Esophagus squamous epithelium (tissue), 5 donors: ENCODE measurements around the gene LRP4. TPM values are rescaled to one million over a fixed set of nuclear protein-coding genes. Genes with fewer than 3 reads are reported as not detected.

Source experiments
- DNase-seq: peaks from one replicate; lab custom pipeline; 2025; lab: John Stamatoyannopoulos, UW
- H3K27ac ChIP-seq, 4 donors: fragments of 200-600 bp; sonication (generic); one replicate each; pipeline ENCODE4 v1.5.1; 2016 to 2019; ENCODE audit warnings: mild to moderate bottlenecking in 1 of 4
- H3K27me3 ChIP-seq, 4 donors: fragments of 200-600 bp; sonication (generic); 1 replicate in 3 of 4; 2 replicates in 1 of 4; pipeline versions ENCODE4 v1.5.1 to v1.6.0; 2017 to 2021; ENCODE audit warnings: antibody characterized with exemption in 1 of 4
- H3K36me3 ChIP-seq, 3 donors: fragments of 200-600 bp; sonication (generic); one replicate each; pipeline ENCODE4 v1.5.1; 2016 to 2019
- H3K4me1 ChIP-seq, 3 donors: fragments of 200-600 bp; sonication (generic); one replicate each; pipeline ENCODE4 v1.5.1; 2017 to 2019
- H3K4me3 ChIP-seq, 4 donors: fragments of 200-600 bp; sonication (generic); 1 replicate in 3 of 4; 2 replicates in 1 of 4; pipeline ENCODE4 v1.5.1; 2016 to 2019; ENCODE audit warnings: mild to moderate bottlenecking in 2 of 4, moderate library complexity in 1 of 4
- H3K9me3 ChIP-seq, 3 donors: fragments of 200-600 bp; sonication (generic); one replicate each; pipeline ENCODE4 v1.5.1; 2016 to 2019
- CTCF ChIP-seq, 6 experiments: fragments of 450-650 bp in 4 of 6; fragments of 200-600 bp in 2 of 6; sonication (generic) in 2 of 6; IDR thresholded peaks; one replicate each; pipeline ENCODE4 v1.5.1; 2016 to 2019; ENCODE audit warnings: antibody characterized with exemption in 6 of 6, mild to moderate bottlenecking in 4 of 6, moderate library complexity in 4 of 6
- POLR2A ChIP-seq, 4 donors: fragments of 450-650 bp; IDR thresholded peaks; one replicate each; pipeline ENCODE4 v1.6.1; 2017; ENCODE audit warnings: antibody characterized with exemption in 4 of 4, mild to moderate bottlenecking in 4 of 4, moderate library complexity in 3 of 4
- WGBS, 2 donors: methylation state at CpG; one replicate each; pipeline ENCODE4 v1.1.5; 2018; 5-methylcytosine and 5-hydroxymethylcytosine counted together
- intact Hi-C: fragments of 100-400 bp; cut with DNase I; formaldehyde crosslinking; loops from one replicate; pipeline ENCODE4 v1.15.0; 2022
- total RNA-seq, 4 donors: library from RNA; depleted of rRNA; stranded (reverse); fragments of >200 nt; gene quantifications; one replicate each; pipeline ENCODE4 v1.1.0, GENCODE V29; 2016
- donor health status: DM: yes; HTN: yes; CAD: no.

Gene LRP4
- total RNA-seq, 4 donors from 2014 or later = 2.5 to 9.5 (median 5.9) TPM

- Histone ChIP-seq H3K27me3 (no peaks in the 10 kb centered on the region), H3K27ac (no peak overlapping the region), H3K9me3 (no peaks in the 10 kb centered on the region), H3K4me3 (no peak overlapping the region), H3K4me1 (no peaks in the 10 kb centered on the region), H3K36me3 (peaks cover 0 to 80% (median 0%) of the 10 kb centered on the region in 3 donors)
- intact Hi-C loops = no loop called here
- no peak for DNase-seq
- TF ChIP-seq CTCF (IDR thresholded peaks at IDR 0.05) = no peak
- TF ChIP-seq POLR2A (IDR thresholded peaks at IDR 0.05) = no peak
- WGBS, 2 donors = 72% methylated on average over 2 of the region's 2 CpGs
Measured at GRCh38 chr11:46865340-46865739, 53.0 kb downstream of the LRP4 start.

DNA sequence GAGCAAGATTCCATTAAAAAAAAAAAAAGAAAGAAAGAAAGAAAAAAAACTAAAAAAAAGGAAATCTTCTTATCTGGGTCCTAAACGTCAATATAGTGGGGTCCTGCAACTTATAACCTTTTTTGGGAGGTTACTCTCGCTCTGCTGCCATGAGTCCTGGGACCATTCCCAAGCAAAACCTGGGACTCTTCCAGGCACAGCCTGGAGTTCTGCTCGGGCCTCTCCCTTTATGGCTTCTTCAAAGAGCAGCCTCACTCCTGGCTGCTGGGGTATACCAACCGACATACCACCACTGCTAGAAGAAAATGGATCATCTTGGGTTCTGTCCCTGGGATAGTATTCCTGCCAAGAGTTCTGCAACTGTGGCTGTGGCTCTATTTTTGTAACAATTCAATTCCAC, 58.1 kb downstream of the LRP4 start:
- H3K4me3 ChIP-seq = no peak overlapping the region
- intact Hi-C loops = no loop called here
- TF ChIP-seq CTCF (IDR thresholded peaks at IDR 0.05) (no peak), POLR2A (IDR thresholded peaks at IDR 0.05) (no peak)
- 77 to 79% methylated on average over 3 to 4 of the region's 4 CpGs for WGBS, 2 donors
- DNase-seq = no peak
- no peaks in the 10 kb centered on the region for H3K4me1 ChIP-seq
- H3K27ac ChIP-seq = no peak overlapping the region
- no peaks in the 10 kb centered on the region for H3K9me3 ChIP-seq
- no peaks in the 10 kb centered on the region for H3K27me3 ChIP-seq
- peaks cover 0 to 60% (median 0%) of the 10 kb centered on the region in 3 donors for H3K36me3 ChIP-seq

- Histone ChIP-seq H3K9me3 (no peaks in the 10 kb centered on the region), H3K4me1 (no peaks in the 10 kb centered on the region), H3K36me3 (peaks cover 0 to 48% (median 0%) of the 10 kb centered on the region in 3 donors), H3K27ac (peak overlapping the region in 1 of 4 donors; percentile 28), H3K27me3 (no peaks in the 10 kb centered on the region), H3K4me3 (no peak overlapping the region)
- WGBS, 2 donors = 77 to 89% methylated on average over 7 to 8 of the region's 12 CpGs
- TF ChIP-seq POLR2A (IDR thresholded peaks at IDR 0.05) (no peak), CTCF (IDR thresholded peaks at IDR 0.05) (no peak)
- no peak for DNase-seq
- intact Hi-C loops = no loop called here
Measured at GRCh38 chr11:46858920-46859546, 59.3 kb downstream of the LRP4 start.

- TF ChIP-seq CTCF (IDR thresholded peaks at IDR 0.05) (no peak), POLR2A (IDR thresholded peaks at IDR 0.05) (no peak)
- Histone ChIP-seq H3K4me1 (no peaks in the 10 kb centered on the region), H3K27me3 (no peaks in the 10 kb centered on the region), H3K4me3 (no peak overlapping the region), H3K36me3 (peaks cover 0 to 36% (median 0%) of the 10 kb centered on the region in 3 donors), H3K9me3 (no peaks in the 10 kb centered on the region), H3K27ac (peak overlapping the region in 1 of 4 donors; percentile 39)
- DNase-seq = no peak
- intact Hi-C loops = no loop called here
- 51 to 66% methylated on average over 4 of the region's 4 CpGs for WGBS, 2 donors
Measured at GRCh38 chr11:46857666-46858065, 60.7 kb downstream of the LRP4 start.

GRCh38 chr11:46856605-46857343, 61.6 kb downstream of the LRP4 start:
- Histone ChIP-seq H3K36me3 (peaks cover 0 to 29% (median 0%) of the 10 kb centered on the region in 3 donors), H3K27ac (peak overlapping the region in 1 of 4 donors; percentile 24), H3K4me3 (no peak overlapping the region), H3K4me1 (no peaks in the 10 kb centered on the region), H3K9me3 (no peaks in the 10 kb centered on the region), H3K27me3 (no peaks in the 10 kb centered on the region)
- DNase-seq = no peak
- TF ChIP-seq CTCF (IDR thresholded peaks at IDR 0.05) (no peak), POLR2A (IDR thresholded peaks at IDR 0.05) (no peak)
- 65 to 70% methylated on average over 5 of the region's 5 CpGs for WGBS, 2 donors
- intact Hi-C loops = no loop called here
